ENCODE measurements around the gene TAF11L5. TPM values are rescaled to one million over a fixed set of nuclear protein-coding genes. Genes with fewer than 3 reads are reported as not detected.

The TAF11L5 gene
- total and polyA plus RNA-seq, 2 experiments from 2014 or later = not detected

DNA sequence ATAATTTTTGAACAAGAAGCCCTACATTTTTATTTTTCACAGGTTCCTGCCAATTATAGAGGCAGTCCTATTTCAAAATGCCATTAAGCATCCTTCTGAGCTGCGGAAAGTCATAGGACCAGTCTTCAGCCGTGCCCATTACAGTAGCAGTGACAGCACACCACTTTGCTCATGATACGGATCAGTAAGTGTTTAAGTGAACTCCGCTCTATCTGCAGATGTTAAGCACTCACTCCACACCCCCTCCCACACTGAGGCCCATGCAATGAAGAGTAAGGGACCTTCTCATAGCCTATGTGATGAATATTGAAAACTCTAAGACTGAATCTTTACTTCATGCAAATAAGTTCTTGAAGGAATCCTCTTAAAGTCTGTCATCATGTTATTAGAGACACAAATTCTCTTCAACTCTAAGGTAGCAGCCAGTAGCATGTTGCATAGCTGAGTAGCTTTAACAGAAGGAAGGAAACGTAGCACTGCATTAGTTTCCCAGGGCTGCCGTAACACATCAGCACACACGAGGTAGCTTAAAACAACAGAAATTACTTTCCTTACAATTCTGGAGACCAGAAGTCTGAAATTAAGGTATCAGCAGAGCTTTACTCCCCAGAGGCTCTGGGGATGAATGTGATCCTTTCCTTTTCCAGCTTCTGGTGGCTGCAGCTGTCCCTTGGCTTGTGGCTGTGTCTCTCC, 47.3 kb upstream of the TAF11L5 start (continued):
- TF ChIP-seq, protein P1, sequence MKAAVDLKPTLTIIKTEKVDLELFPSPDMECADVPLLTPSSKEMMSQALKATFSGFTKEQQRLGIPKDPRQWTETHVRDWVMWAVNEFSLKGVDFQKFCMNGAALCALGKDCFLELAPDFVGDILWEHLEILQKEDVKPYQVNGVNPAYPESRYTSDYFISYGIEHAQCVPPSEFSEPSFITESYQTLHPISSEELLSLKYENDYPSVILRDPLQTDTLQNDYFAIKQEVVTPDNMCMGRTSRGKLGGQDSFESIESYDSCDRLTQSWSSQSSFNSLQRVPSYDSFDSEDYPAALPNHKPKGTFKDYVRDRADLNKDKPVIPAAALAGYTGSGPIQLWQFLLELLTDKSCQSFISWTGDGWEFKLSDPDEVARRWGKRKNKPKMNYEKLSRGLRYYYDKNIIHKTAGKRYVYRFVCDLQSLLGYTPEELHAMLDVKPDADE (IDR thresholded peaks at IDR 0.05) = no peak
- TF ChIP-seq ZNF114 (CRISPR knock-in tag; IDR thresholded peaks at IDR 0.05) = no peak
- no peak for TF ChIP-seq JUNB (IDR thresholded peaks at IDR 0.05; ENCODE audit: unreplicated experiment)

DNA sequence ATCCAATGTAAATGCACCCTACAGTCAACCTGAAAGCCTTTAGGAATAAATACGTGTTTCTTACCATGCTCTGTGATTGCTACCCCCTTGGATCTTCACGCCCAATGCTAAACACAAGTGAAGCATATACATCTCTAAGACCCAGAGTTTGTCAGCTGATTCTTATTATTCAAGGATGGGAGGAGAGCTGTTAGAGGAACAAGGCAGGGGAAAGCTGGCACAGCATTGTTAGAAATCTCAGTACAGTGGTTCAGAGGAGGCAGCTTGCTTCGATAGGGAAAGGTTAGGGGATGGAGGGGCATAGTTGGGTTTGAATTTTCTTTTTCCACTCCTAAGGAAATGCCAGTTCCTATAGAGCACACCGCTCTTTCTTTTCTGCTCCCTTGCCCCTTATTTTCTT, 43.7 kb upstream of the TAF11L5 start:
- H3K4me3 ChIP-seq = no peak overlapping the region
- DNase-seq (ENCODE audit: low spot score) = no peak
- no peaks in the 10 kb centered on the region for H3F3A ChIP-seq (replicated peaks; ENCODE audit: low read depth)
- Mint-ChIP-seq H3K9me3 (no peaks in the 10 kb centered on the region), H3K4me1 (peaks cover 6% of the 10 kb centered on the region; the same call in 2 of the 3 replicates), H3K27ac (no peak overlapping the region), H3K36me3 (ENCODE audit: low read depth) (no peaks in the 10 kb centered on the region), H3K4me3 (no peak overlapping the region), H3K27me3 (ENCODE audit: insufficient read depth, low read depth, poor library complexity) (no peaks in the 10 kb centered on the region)
- TF ChIP-seq NANOG (IDR thresholded peaks at IDR 0.05; ENCODE audit: borderline replicate concordance) (no peak), POLR2AphosphoS5 (IDR thresholded peaks at IDR 0.05; ENCODE audit: low read depth) (no peak), STAT1 (IDR thresholded peaks at IDR 0.05; ENCODE audit: unreplicated experiment) (no peak)
- TF ChIP-seq, protein P1 (IDR thresholded peaks at IDR 0.05) = no peak
- TF ChIP-seq, protein P2, sequence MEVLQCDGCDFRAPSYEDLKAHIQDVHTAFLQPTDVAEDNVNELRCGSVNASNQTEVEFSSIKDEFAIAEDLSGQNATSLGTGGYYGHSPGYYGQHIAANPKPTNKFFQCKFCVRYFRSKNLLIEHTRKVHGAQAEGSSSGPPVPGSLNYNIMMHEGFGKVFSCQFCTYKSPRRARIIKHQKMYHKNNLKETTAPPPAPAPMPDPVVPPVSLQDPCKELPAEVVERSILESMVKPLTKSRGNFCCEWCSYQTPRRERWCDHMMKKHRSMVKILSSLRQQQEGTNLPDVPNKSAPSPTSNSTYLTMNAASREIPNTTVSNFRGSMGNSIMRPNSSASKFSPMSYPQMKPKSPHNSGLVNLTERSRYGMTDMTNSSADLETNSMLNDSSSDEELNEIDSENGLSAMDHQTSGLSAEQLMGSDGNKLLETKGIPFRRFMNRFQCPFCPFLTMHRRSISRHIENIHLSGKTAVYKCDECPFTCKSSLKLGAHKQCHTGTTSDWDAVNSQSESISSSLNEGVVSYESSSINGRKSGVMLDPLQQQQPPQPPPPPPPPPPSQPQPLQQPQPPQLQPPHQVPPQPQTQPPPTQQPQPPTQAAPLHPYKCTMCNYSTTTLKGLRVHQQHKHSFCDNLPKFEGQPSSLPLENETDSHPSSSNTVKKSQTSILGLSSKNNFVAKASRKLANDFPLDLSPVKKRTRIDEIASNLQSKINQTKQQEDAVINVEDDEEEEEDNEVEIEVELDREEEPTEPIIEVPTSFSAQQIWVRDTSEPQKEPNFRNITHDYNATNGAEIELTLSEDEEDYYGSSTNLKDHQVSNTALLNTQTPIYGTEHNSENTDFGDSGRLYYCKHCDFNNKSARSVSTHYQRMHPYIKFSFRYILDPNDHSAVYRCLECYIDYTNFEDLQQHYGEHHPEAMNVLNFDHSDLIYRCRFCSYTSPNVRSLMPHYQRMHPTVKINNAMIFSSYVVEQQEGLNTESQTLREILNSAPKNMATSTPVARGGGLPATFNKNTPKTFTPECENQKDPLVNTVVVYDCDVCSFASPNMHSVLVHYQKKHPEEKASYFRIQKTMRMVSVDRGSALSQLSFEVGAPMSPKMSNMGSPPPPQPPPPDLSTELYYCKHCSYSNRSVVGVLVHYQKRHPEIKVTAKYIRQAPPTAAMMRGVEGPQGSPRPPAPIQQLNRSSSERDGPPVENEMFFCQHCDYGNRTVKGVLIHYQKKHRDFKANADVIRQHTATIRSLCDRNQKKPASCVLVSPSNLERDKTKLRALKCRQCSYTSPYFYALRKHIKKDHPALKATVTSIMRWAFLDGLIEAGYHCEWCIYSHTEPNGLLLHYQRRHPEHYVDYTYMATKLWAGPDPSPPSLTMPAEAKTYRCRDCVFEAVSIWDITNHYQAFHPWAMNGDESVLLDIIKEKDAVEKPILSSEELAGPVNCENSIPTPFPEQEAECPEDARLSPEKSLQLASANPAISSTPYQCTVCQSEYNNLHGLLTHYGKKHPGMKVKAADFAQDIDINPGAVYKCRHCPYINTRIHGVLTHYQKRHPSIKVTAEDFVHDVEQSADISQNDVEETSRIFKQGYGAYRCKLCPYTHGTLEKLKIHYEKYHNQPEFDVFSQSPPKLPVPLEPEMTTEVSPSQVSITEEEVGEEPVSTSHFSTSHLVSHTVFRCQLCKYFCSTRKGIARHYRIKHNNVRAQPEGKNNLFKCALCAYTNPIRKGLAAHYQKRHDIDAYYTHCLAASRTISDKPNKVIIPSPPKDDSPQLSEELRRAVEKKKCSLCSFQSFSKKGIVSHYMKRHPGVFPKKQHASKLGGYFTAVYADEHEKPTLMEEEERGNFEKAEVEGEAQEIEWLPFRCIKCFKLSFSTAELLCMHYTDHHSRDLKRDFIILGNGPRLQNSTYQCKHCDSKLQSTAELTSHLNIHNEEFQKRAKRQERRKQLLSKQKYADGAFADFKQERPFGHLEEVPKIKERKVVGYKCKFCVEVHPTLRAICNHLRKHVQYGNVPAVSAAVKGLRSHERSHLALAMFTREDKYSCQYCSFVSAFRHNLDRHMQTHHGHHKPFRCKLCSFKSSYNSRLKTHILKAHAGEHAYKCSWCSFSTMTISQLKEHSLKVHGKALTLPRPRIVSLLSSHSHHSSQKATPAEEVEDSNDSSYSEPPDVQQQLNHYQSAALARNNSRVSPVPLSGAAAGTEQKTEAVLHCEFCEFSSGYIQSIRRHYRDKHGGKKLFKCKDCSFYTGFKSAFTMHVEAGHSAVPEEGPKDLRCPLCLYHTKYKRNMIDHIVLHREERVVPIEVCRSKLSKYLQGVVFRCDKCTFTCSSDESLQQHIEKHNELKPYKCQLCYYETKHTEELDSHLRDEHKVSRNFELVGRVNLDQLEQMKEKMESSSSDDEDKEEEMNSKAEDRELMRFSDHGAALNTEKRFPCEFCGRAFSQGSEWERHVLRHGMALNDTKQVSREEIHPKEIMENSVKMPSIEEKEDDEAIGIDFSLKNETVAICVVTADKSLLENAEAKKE (CRISPR knock-in tag; IDR thresholded peaks at IDR 0.05) = no peak
- H3K4me2 ChIP-seq = no peak overlapping the region
- H3K27me3 ChIP-seq (ENCODE audit: insufficient read depth) = no peaks in the 10 kb centered on the region
- H3K9me2 ChIP-seq (ENCODE audit: insufficient read depth) = no peaks in the 10 kb centered on the region
- H3K36me3 ChIP-seq (ENCODE audit: insufficient read depth) = no peaks in the 10 kb centered on the region
- H2AFZ ChIP-seq = peak overlapping the region; percentile 80
- no peak for ATAC-seq
- no peaks in the 10 kb centered on the region for H3K79me2 ChIP-seq (replicated peaks; ENCODE audit: insufficient read depth)
- H4K20me1 ChIP-seq (replicated peaks; ENCODE audit: insufficient read depth) = no peaks in the 10 kb centered on the region
- H3K4me1 ChIP-seq (ENCODE audit: insufficient read depth) = no peaks in the 10 kb centered on the region; the same call in 1 of the 2 replicates
- no peak overlapping the region for H3K27ac ChIP-seq (ENCODE audit: low read depth)
